Neutrophil (primary cell): ENCODE results near the gene TRIM40.

Experiments
- H3K27ac ChIP-seq: fragments of 200-600 bp; sonication (generic); 2 replicates; pipeline ENCODE4 v1.5.1; 2016; ENCODE audit warnings: mild to moderate bottlenecking, moderate library complexity
- H3K27me3 ChIP-seq: fragments of 200-600 bp; sonication (generic); 2 replicates; pipeline ENCODE4 v1.6.0; 2016; ENCODE audit warnings: mild to moderate bottlenecking
- H3K36me3 ChIP-seq: fragments of 200-600 bp; sonication (generic); 2 replicates; pipeline ENCODE4 v1.5.1; 2017
- H3K4me1 ChIP-seq, 2 experiments: fragments of 200-600 bp in 1 of 2; sonication (generic) in 1 of 2; 1 replicate in 1 of 2; 2 replicates in 1 of 2; pipeline versions ENCODE4 v1.5.1 to v1.6.1; 2013 to 2016; ENCODE audit warnings: low read depth in 1 of 2, low read length in 1 of 2, mild to moderate bottlenecking in 1 of 2, moderate library complexity in 1 of 2; ENCODE audit not compliant: control insufficient read depth in 1 of 2, insufficient read depth in 1 of 2
- H3K4me3 ChIP-seq, 2 experiments: fragments of 200-600 bp in 1 of 2; sonication (generic) in 1 of 2; 1 replicate in 1 of 2; 2 replicates in 1 of 2; pipeline ENCODE4 v1.5.1; 2013 to 2016; ENCODE audit warnings: low read depth in 1 of 2, low read length in 1 of 2, mild to moderate bottlenecking in 1 of 2, moderate library complexity in 1 of 2
- H3K9me3 ChIP-seq: fragments of 200-600 bp; sonication (generic); 2 replicates; pipeline ENCODE4 v1.5.1; 2016
- CTCF ChIP-seq: fragments of 200-600 bp; sonication (generic); IDR thresholded peaks from 2 replicates; pipeline ENCODE4 v1.5.1; 2016; ENCODE audit warnings: antibody characterized with exemption

TRIM40 gene

GRCh38 chr6:30135757-30136156 is at the start of gene TRIM40:
TSS of gene TRIM40 (plus strand) at chr6:30136140. CDS start at chr6:30137037, 897 bp downstream.
- peaks cover 3 to 4% of the 10 kb centered on the region in 2 experiments for H3K4me1 ChIP-seq
- no peaks in the 10 kb centered on the region for H3K36me3 ChIP-seq
- no peak within 1 kb of the TSS for H3K27ac ChIP-seq
- no peaks in the 10 kb centered on the region for H3K9me3 ChIP-seq
- H3K4me3 ChIP-seq = no peak within 1 kb of the TSS
- TF ChIP-seq CTCF = no peak
- H3K27me3 ChIP-seq = peaks cover 91% of the 10 kb centered on the region

GRCh38 chr6:30087876-30088275 is 48.1 kb upstream of the TRIM40 start:
- no peak for TF ChIP-seq CTCF
- Histone ChIP-seq H3K9me3 (no peaks in the 10 kb centered on the region), H3K36me3 (no peaks in the 10 kb centered on the region), H3K27ac (no peak overlapping the region), H3K4me1 (no peaks in the 10 kb centered on the region), H3K27me3 (peaks cover 66% of the 10 kb centered on the region), H3K4me3 (no peak overlapping the region)

- TF ChIP-seq CTCF = no peak
- Histone ChIP-seq H3K27ac (no peak overlapping the region), H3K27me3 (peaks cover 98% of the 10 kb centered on the region), H3K36me3 (no peaks in the 10 kb centered on the region), H3K4me3 (no peak overlapping the region), H3K9me3 (no peaks in the 10 kb centered on the region), H3K4me1 (no peaks in the 10 kb centered on the region)
Observed at GRCh38 chr6:30091577-30092381, 44.2 kb upstream of the TRIM40 start.

GRCh38 chr6:30092852-30093543 is 42.9 kb upstream of the TRIM40 start:
- H3K4me1 ChIP-seq = no peaks in the 10 kb centered on the region
- no peak overlapping the region for H3K27ac ChIP-seq
- H3K36me3 ChIP-seq = no peaks in the 10 kb centered on the region
- peaks cover 98% of the 10 kb centered on the region for H3K27me3 ChIP-seq
- H3K4me3 ChIP-seq = no peak overlapping the region
- TF ChIP-seq CTCF = no peak
- H3K9me3 ChIP-seq = no peaks in the 10 kb centered on the region

GRCh38 chr6:30093951-30094661 is 41.8 kb upstream of the TRIM40 start:
- Histone ChIP-seq H3K27ac (no peak overlapping the region), H3K9me3 (no peaks in the 10 kb centered on the region), H3K4me1 (no peaks in the 10 kb centered on the region), H3K36me3 (no peaks in the 10 kb centered on the region), H3K27me3 (peaks cover 100% of the 10 kb centered on the region), H3K4me3 (no peak overlapping the region)
- TF ChIP-seq CTCF = no peak
